ENCODE measurements around the gene RPS21. TPM values are rescaled to one million over a fixed set of nuclear protein-coding genes. Genes with fewer than 3 reads are reported as not detected.

Gene RPS21
- total and polyA plus RNA-seq, 4 donors = 965 to 6,824 (median 2,761) TPM

DNA sequence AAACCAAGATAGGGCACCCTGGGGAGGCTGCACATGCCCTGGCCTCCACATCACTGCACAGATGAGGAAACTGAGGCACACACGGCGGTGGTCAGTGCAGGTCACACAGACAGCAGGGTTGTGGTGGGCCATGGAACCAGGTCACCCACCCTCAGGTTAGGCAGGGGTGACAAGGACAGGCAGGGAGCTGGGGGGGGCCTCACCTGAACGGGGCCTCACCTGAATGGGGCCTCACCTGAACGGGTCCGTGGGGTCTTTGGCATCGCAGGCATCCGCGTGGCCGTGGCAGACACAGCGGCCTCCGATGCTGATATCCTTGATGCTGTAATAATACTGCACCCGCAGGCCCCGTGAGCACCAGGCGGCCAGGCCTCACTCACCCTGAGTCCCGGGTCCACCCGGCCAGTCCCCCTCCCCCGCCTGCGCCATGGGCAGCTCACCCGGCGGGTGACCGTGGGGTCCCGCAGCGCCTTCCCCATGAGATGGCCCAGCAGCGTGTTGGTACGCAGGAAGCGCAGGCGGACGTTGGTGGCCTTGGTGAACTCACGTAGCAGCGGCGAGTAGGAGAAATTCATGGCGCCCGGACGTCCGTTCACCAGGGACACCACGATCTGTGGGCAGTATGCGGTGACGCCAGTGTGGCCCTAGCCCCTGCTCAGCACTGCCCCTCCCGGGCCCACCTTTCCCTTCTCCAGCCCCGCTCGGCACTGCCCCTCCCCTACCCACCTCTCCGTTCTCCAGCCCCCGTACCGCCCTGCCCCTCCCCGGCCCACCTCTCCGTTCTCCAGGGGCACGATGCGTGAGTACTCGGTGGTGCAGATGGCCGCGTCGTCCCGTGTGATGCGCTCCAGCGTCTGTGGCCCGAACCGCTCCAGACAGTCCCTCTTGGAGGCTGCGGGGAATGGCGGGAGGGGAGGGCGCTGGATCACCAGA, 35.2 kb upstream of the RPS21 start:
- Histone ChIP-seq H3K27ac (ENCODE audit: low read depth in 1 of 2, low read length in 2 of 2) (peak overlapping the region in 1 of 2 donors; percentile 2), H3K27me3 (ENCODE audit: control insufficient read depth in 1 of 2, insufficient read depth in 2 of 2, low read length in 1 of 2) (no peaks in the 10 kb centered on the region), H3K4me3 (ENCODE audit: low read length in 2 of 2) (no peak overlapping the region), H3K9me3 (ENCODE audit: control insufficient read depth, low read length) (no peaks in the 10 kb centered on the region), H3K36me3 (ENCODE audit: control insufficient read depth in 1 of 2, insufficient read depth in 2 of 2, low read length in 1 of 2) (peaks cover 0 to 2% of the 10 kb centered on the region in 2 donors), H3K4me1 (ENCODE audit: control insufficient read depth in 1 of 2, insufficient read depth in 2 of 2, low read length in 2 of 2) (no peaks in the 10 kb centered on the region)
- DNase-seq (peak in 1 of 2 donors; percentile 47), ATAC-seq (ENCODE audit: low FRiP score) (no peak)
- intact Hi-C loops (cut with DNase I) = loop anchor here (2.0 to 5.0 kb wide), 3 partner anchors 25 to 49 kb away; partner anchors contain the start of genes ADRM1 (in 1 of the 2) and RPS21 (in 1 of the 2)
- WGBS, 2 donors = 88% methylated on average over 60 of the region's 60 CpGs

DNA sequence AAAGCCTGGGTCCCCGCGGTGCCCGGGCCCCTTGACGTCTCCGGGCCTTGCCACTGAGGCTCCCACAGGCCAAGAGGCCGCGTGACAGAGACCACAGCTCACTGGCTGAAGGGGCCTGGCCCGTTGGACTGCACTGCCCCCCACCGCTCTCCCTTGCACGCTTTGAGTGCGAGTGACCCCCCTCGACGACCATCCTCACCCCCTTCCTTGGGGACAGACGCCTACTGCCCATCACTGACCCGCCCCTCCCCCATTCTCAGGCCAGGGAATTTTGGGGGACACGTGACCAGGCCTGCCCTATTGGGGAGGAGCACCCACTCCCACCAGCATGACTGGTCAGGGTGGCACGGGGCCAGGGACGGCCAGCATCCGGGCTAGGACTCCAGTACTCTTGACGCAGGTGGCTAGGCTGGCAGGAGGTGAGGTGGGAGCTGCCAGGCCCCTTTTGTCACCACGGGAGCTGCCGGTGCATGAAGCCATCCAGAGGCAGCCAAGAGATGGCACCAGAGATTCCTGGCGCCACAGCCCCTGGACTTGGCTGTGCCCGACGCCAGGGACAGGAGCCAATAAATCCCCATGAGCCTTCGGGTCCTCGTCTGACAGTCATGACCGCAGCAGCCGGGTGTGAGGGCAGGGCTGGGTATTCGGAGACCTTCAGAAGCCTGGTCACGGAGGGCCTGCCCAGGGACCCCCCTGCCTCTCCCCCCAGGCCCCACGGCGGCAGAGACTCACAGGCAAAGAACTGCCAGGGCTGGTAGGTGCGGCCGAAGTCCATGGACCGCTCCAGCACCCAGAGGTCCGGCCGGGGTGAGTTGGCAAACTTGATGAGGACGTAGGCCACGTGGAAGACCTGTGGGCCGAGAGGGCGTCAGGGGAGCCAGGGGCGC, 34.3 kb upstream of the RPS21 start:
- no peaks in the 10 kb centered on the region for H3K9me3 ChIP-seq (ENCODE audit: control insufficient read depth, low read length)
- H3K36me3 ChIP-seq (ENCODE audit: control insufficient read depth in 1 of 2, insufficient read depth in 2 of 2, low read length in 1 of 2) = no peaks in the 10 kb centered on the region
- no peaks in the 10 kb centered on the region for H3K27me3 ChIP-seq (ENCODE audit: control insufficient read depth in 1 of 2, insufficient read depth in 2 of 2, low read length in 1 of 2)
- no peaks in the 10 kb centered on the region for H3K4me1 ChIP-seq (ENCODE audit: control insufficient read depth in 1 of 2, insufficient read depth in 2 of 2, low read length in 2 of 2)
- DNase-seq (peak; percentile 86 to 94), ATAC-seq (ENCODE audit: low FRiP score) (peak; percentile 9)
- intact Hi-C loops (cut with DNase I) = loop anchor here (2.0 to 5.0 kb wide), 3 partner anchors 24 to 50 kb away; partner anchors contain the start of genes ADRM1 (in 1 of the 2) and RPS21 (in 1 of the 2)
- H3K4me3 ChIP-seq (ENCODE audit: low read length in 2 of 2) = no peak overlapping the region
- 33 to 34% methylated on average over 42 to 43 of the region's 43 CpGs for WGBS, 2 donors
- peak overlapping the region in 1 of 2 donors; percentile 58 for H3K27ac ChIP-seq (ENCODE audit: low read depth in 1 of 2, low read length in 2 of 2)

DNA sequence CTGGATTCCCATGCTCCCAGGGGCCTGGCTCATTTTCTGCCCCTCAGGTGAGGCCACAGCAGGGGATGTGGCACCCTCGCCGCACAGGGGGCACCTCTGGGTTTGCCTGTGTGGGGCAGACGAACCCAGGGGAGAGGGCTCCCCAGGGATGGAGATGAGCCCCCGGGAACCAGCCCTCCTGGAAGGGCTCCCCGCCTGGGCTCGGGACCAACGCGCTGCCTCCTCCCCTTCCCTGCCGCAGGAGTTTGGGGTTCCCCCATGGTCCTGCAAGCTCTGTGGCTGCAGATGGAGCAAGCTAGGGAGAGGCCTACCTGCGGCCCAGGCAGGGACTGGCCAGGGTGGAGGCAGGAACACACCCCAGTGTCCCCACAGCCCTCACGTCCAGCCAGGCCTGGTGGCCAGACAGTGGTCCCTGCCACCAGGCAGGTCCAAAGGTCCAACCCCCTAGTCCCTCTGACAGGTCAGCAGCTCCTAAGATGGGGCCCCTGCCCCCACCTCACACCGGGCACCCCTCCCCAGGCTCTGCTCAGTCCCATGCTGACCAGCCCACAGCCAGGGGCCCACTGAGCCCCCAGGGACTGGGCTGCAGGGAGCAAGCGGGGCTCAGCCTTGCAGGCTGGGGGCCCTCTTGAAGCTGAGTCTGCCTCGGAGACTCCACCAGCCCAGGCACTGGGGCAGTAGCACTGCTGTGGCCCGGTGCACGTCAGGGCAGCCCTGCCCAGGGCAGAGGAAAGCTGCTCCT, 33.4 kb upstream of the RPS21 start:
- H3K36me3 ChIP-seq (ENCODE audit: control insufficient read depth in 1 of 2, insufficient read depth in 2 of 2, low read length in 1 of 2) = no peaks in the 10 kb centered on the region
- peak in 1 of 2 donors; percentile 40 for DNase-seq

DNA sequence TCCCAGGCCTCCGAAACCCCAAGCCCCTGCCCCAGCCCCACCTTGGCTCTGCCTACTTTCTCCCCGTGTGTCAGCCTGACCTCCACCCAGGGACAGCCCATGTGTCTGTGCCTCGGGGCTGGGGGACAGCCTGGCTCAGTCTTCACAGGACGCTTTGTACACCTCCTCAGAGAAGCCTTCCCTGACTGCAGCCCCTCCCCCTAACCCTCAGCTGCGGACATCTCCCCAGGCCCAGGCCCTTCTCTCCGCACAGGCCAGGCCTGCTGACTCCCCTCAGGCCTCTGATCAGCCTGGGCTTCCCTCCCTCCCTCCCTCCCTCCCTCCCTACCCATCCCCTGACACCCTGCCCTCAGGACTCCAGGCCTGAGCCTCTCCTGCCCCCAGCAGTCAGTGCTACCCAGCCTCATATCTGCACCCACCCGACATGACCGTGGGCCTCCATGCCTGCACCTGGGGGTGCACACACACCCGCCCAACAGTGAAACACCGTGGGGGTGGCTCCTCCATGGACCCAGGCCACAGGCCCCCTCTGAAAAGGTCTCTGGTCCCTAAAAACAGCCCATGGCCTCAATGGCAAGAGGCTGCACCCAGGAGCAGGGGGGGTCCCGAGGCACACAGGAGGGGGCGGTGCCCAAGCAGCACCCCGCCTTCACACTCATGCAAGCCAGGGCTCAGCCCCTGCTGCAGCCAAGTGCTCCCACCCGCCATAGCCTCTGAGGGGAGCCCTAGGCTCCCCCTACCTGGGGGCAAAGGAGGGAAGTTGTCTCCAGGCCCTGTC, 32.7 kb upstream of the RPS21 start:
- H3K27me3 ChIP-seq (ENCODE audit: control insufficient read depth in 1 of 2, insufficient read depth in 2 of 2, low read length in 1 of 2) = no peaks in the 10 kb centered on the region
- intact Hi-C loops (cut with DNase I) = loop anchor here in 1 of 2 donors (5.0 kb wide), 1 partner anchor 33 kb away; the partner anchor contains the start of gene RPS21
- H3K27ac ChIP-seq (ENCODE audit: low read depth in 1 of 2, low read length in 2 of 2) = peak overlapping the region; percentile 77 to 94
- H3K9me3 ChIP-seq (ENCODE audit: control insufficient read depth, low read length) = no peaks in the 10 kb centered on the region
- WGBS, 2 donors = 60 to 64% methylated on average over 11 to 14 of the region's 14 CpGs
- H3K4me1 ChIP-seq (ENCODE audit: control insufficient read depth in 1 of 2, insufficient read depth in 2 of 2, low read length in 2 of 2) = no peaks in the 10 kb centered on the region
- DNase-seq (peak in 1 of 2 donors; percentile 42), ATAC-seq (ENCODE audit: low FRiP score) (no peak)
- no peaks in the 10 kb centered on the region for H3K36me3 ChIP-seq (ENCODE audit: control insufficient read depth in 1 of 2, insufficient read depth in 2 of 2, low read length in 1 of 2)
- no peak overlapping the region for H3K4me3 ChIP-seq (ENCODE audit: low read length in 2 of 2)

More for the DNA sequence above, 33.4 kb upstream of the RPS21 start:
- Histone ChIP-seq H3K27me3 (ENCODE audit: control insufficient read depth in 1 of 2, insufficient read depth in 2 of 2, low read length in 1 of 2) (no peaks in the 10 kb centered on the region), H3K27ac (ENCODE audit: low read depth in 1 of 2, low read length in 2 of 2) (peak overlapping the region in 1 of 2 donors; percentile 58), H3K4me1 (ENCODE audit: control insufficient read depth in 1 of 2, insufficient read depth in 2 of 2, low read length in 2 of 2) (no peaks in the 10 kb centered on the region), H3K4me3 (ENCODE audit: low read length in 2 of 2) (no peak overlapping the region), H3K9me3 (ENCODE audit: control insufficient read depth, low read length) (no peaks in the 10 kb centered on the region)
- 72 to 79% methylated on average over 13 to 16 of the region's 16 CpGs for whole genome bisulfite sequencing, 2 donors
- ATAC-seq (ENCODE audit: low FRiP score) = no peak
- intact Hi-C loops (cut with DNase I) = loop anchor here (2.0 to 5.0 kb wide), 3 partner anchors 23 to 51 kb away; partner anchors contain the start of genes ADRM1 (in 1 of the 2) and RPS21 (in 1 of the 2)

DNA sequence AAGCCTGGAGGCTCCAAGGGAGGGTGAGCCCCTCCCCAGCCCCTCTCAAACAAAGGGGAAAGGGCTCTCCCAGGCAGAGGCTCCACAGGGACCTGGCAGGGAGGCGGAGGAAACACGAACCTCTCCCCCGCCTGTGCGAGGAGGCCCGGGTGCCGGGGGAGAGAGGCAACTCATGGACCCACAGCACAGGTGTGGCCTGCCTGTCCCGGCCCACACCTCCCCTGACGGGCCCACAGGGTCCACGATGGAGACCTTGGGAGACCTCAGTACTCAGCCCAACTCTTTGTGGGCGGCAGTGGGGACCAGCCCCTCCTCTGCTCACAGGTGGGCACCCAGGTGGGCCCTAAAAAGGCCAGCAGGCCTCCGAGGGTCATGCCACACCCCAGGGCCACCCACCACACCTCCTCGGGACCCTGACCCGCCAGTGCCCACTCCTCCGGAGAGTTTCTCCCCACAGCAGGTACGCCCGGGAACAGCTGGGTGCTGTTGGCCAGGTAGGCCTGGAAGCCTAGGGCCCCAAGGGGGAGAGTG, 32.0 kb upstream of the RPS21 start:
- DNase-seq (peak in 1 of 2 donors; percentile 51), ATAC-seq (ENCODE audit: low FRiP score) (no peak)
- WGBS, 2 donors = 39 to 47% methylated on average over 12 to 16 of the region's 16 CpGs
- no peaks in the 10 kb centered on the region for H3K36me3 ChIP-seq (ENCODE audit: control insufficient read depth in 1 of 2, insufficient read depth in 2 of 2, low read length in 1 of 2)
- H3K27me3 ChIP-seq (ENCODE audit: control insufficient read depth in 1 of 2, insufficient read depth in 2 of 2, low read length in 1 of 2) = no peaks in the 10 kb centered on the region
- peak overlapping the region; percentile 77 to 94 for H3K27ac ChIP-seq (ENCODE audit: low read depth in 1 of 2, low read length in 2 of 2)
- intact Hi-C loops (cut with DNase I) = loop anchor here in 1 of 2 donors (5.0 kb wide), 1 partner anchor 32 kb away; the partner anchor contains the start of gene RPS21
- H3K4me1 ChIP-seq (ENCODE audit: control insufficient read depth in 1 of 2, insufficient read depth in 2 of 2, low read length in 2 of 2) = no peaks in the 10 kb centered on the region
- no peaks in the 10 kb centered on the region for H3K9me3 ChIP-seq (ENCODE audit: control insufficient read depth, low read length)
- no peak overlapping the region for H3K4me3 ChIP-seq (ENCODE audit: low read length in 2 of 2)

DNA sequence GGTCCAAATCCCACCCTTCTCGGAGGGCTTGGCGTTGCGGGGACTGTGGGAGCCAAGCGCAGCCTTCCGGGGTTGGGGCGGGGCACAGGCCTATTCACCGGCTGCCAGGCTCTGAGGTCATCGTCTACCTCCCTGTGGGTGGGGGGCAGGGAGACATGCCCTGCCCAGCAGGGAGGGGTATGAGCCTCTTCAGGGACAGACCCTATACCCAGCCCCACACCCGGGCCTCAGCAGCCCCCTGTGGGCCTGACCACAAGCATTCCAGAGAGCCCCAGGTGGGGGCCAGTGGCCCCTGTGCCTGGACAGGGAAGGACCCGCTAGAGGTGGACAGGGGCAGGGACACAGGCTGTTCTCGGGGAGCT, 31.4 kb upstream of the RPS21 start:
- H3K4me3 ChIP-seq (ENCODE audit: low read length in 2 of 2) = no peak overlapping the region
- intact Hi-C loops (cut with DNase I) = no loop called here
- H3K9me3 ChIP-seq (ENCODE audit: control insufficient read depth, low read length) = no peaks in the 10 kb centered on the region
- H3K4me1 ChIP-seq (ENCODE audit: control insufficient read depth in 1 of 2, insufficient read depth in 2 of 2, low read length in 2 of 2) = no peaks in the 10 kb centered on the region
- ATAC-seq (ENCODE audit: low FRiP score) (peak; percentile 47), DNase-seq (peak; percentile 81 to 91)
- 4 to 10% methylated on average over 11 of the region's 11 CpGs for WGBS, 2 donors
- H3K27me3 ChIP-seq (ENCODE audit: control insufficient read depth in 1 of 2, insufficient read depth in 2 of 2, low read length in 1 of 2) = no peaks in the 10 kb centered on the region
- peak overlapping the region; percentile 77 to 94 for H3K27ac ChIP-seq (ENCODE audit: low read depth in 1 of 2, low read length in 2 of 2)
- H3K36me3 ChIP-seq (ENCODE audit: control insufficient read depth in 1 of 2, insufficient read depth in 2 of 2, low read length in 1 of 2) = no peaks in the 10 kb centered on the region

DNA sequence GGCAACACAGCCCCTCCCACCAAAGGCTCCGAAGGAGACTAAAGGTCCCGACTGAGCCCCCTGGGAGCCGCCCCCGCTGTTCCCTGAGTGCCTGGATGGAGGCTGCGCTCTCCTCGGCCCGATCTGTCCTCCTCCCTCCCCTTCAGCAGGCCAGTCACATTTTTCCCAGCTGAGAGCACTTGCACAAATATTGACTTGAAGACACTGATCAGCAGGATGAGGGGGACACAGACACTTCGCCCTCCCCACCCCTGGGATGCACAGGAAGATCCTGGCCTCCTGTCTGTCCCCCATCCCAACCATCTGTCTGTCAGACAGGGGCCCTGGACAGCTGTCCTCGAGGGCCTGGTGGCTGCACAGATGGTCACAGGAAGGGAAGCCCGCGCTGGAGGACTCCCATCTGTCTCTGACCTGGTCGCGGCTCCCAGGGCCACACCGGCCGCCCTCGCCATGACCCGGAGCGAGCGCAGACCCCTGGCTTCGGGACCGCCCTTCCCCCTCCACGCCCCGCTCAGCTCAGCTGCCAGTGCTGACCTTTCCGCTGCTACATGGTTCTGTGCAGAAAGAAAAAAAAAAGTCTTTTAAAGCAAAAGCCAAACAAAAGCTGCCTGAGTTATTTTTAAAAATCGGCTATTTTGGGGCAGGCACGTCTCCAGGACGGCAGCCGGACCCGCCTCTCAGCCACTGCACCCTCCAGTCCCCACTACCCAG, 30.9 kb upstream of the RPS21 start:
- intact Hi-C loops (cut with DNase I) = no loop called here
- H3K27ac ChIP-seq (ENCODE audit: low read depth in 1 of 2, low read length in 2 of 2) = peak overlapping the region; percentile 97
- 5 to 7% methylated on average over 29 of the region's 29 CpGs for WGBS, 2 donors
- peak; percentile 80 to 93 for DNase-seq
- ATAC-seq (ENCODE audit: low FRiP score) = peak; percentile 71
- no peaks in the 10 kb centered on the region for H3K27me3 ChIP-seq (ENCODE audit: control insufficient read depth in 1 of 2, insufficient read depth in 2 of 2, low read length in 1 of 2)
- H3K4me1 ChIP-seq (ENCODE audit: control insufficient read depth in 1 of 2, insufficient read depth in 2 of 2, low read length in 2 of 2) = no peaks in the 10 kb centered on the region
- H3K36me3 ChIP-seq (ENCODE audit: control insufficient read depth in 1 of 2, insufficient read depth in 2 of 2, low read length in 1 of 2) = no peaks in the 10 kb centered on the region
- no peaks in the 10 kb centered on the region for H3K9me3 ChIP-seq (ENCODE audit: control insufficient read depth, low read length)
- H3K4me3 ChIP-seq (ENCODE audit: low read length in 2 of 2) = no peak overlapping the region
